Measurements from ENCODE around the gene CHD9NB. TPM values are rescaled to one million over a fixed set of nuclear protein-coding genes. Genes with fewer than 3 reads are reported as not detected.
"Not testable (repeated sequence)": the region's sequence is repeated elsewhere in the genome, so short reads cannot be mapped to it uniquely, and the experiment has no call there.

Gene CHD9NB
- total RNA-seq, 2 experiments from 2014 or later = 0.17 to 0.19 TPM

GRCh38 chr16:53061701-53062159, 9.0 kb upstream of the CHD9NB start:
- Mint-ChIP-seq H3K4me1 (ENCODE audit: low read depth) (peaks cover 11% of the 10 kb centered on the region), H3K27me3 (ENCODE audit: low read depth) (no peaks in the 10 kb centered on the region), H3K4me3 (no peak overlapping the region), H3K36me3 (ENCODE audit: low read depth) (no peaks in the 10 kb centered on the region), H3K9me3 (no peaks in the 10 kb centered on the region), H3K27ac (no peak overlapping the region)
- DNase-seq = peak; percentile 66
- intact Hi-C loops (cut with micrococcal nuclease) = no loop called here
- CTCF ChIA-PET = interaction anchor here (1.0 kb wide), 1 partner anchor 79 kb away, joined by 3 read pairs; no protein-coding TSS in a partner anchor

- Mint-ChIP-seq H3K27ac (no peak overlapping the region), H3K27me3 (ENCODE audit: low read depth) (no peaks in the 10 kb centered on the region), H3K4me3 (no peak overlapping the region), H3K4me1 (ENCODE audit: low read depth) (peaks cover 11% of the 10 kb centered on the region), H3K9me3 (no peaks in the 10 kb centered on the region), H3K36me3 (ENCODE audit: low read depth) (no peaks in the 10 kb centered on the region)
- CTCF ChIA-PET = interaction anchor here (1.0 kb wide), 1 partner anchor 80 kb away, joined by 3 read pairs; no protein-coding TSS in a partner anchor
- intact Hi-C loops (cut with micrococcal nuclease) = no loop called here
- no peak for DNase-seq
Measured at GRCh38 chr16:53061256-53061655, 8.6 kb upstream of the CHD9NB start.

GRCh38 chr16:53059672-53060071, 7.0 kb upstream of the CHD9NB start:
- CTCF ChIA-PET = no interaction called here
- no peak for DNase-seq
- no peaks in the 10 kb centered on the region for H3K9me3 Mint-ChIP-seq
- H3K27ac Mint-ChIP-seq = no peak overlapping the region
- H3K36me3 Mint-ChIP-seq (ENCODE audit: low read depth) = no peaks in the 10 kb centered on the region
- H3K27me3 Mint-ChIP-seq (ENCODE audit: low read depth) = no peaks in the 10 kb centered on the region
- peaks cover 15% of the 10 kb centered on the region for H3K4me1 Mint-ChIP-seq (ENCODE audit: low read depth)
- H3K4me3 Mint-ChIP-seq = no peak overlapping the region
- intact Hi-C loops (cut with micrococcal nuclease) = loop anchor here (10.0 kb wide), 1 partner anchor 375 kb away; the partner anchor contains the start of gene RBL2

GRCh38 chr16:53058882-53059281, 6.2 kb upstream of the CHD9NB start:
- Mint-ChIP-seq H3K36me3 (ENCODE audit: low read depth) (no peaks in the 10 kb centered on the region), H3K9me3 (no peaks in the 10 kb centered on the region), H3K27ac (no peak overlapping the region), H3K27me3 (ENCODE audit: low read depth) (no peaks in the 10 kb centered on the region), H3K4me1 (ENCODE audit: low read depth) (peaks cover 19% of the 10 kb centered on the region), H3K4me3 (no peak overlapping the region)
- no peak for DNase-seq
- intact Hi-C loops (cut with micrococcal nuclease) = loop anchor here (10.0 kb wide), 1 partner anchor 376 kb away; the partner anchor contains the start of gene RBL2
- CTCF ChIA-PET = interaction anchor here (1.5 to 4.3 kb wide), 2 partner anchors 100 to 224 kb away, joined by 5 to 30 read pairs; no protein-coding TSS in a partner anchor

DNA sequence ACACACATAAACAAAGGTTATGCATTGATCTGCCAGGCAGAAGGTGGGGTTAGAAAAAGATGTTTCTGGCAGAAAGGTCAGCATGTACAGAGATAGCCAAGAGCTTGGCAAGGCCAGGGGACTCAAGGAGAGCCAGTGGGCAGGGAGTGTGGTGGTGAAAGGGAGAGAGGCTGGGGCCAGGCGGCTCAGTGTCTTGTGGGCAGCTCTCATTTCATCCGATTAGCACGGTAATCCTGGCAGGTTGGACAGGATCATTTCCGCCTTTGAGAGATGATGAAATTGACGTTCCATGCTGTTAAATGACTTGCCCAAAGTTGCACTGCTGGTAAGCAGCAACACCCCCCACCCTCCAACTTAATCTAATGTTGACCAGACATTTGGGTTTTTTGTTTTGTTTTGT, 5.7 kb upstream of the CHD9NB start:
- intact Hi-C loops (cut with micrococcal nuclease) = loop anchor here (10.0 kb wide), 1 partner anchor 376 kb away; the partner anchor contains the start of gene RBL2
- Mint-ChIP-seq H3K36me3 (ENCODE audit: low read depth) (no peaks in the 10 kb centered on the region), H3K9me3 (no peaks in the 10 kb centered on the region), H3K27ac (no peak overlapping the region), H3K4me3 (no peak overlapping the region), H3K27me3 (ENCODE audit: low read depth) (no peaks in the 10 kb centered on the region), H3K4me1 (ENCODE audit: low read depth) (peaks cover 19% of the 10 kb centered on the region)
- CTCF ChIA-PET = interaction anchor here (1.5 to 4.3 kb wide), 2 partner anchors 100 to 225 kb away, joined by 5 to 30 read pairs; no protein-coding TSS in a partner anchor
- no peak for DNase-seq

GRCh38 chr16:53057658-53058057, 5.0 kb upstream of the CHD9NB start:
- no peak overlapping the region for H3K27ac Mint-ChIP-seq
- peaks cover 25% of the 10 kb centered on the region for H3K4me1 Mint-ChIP-seq (ENCODE audit: low read depth)

DNA sequence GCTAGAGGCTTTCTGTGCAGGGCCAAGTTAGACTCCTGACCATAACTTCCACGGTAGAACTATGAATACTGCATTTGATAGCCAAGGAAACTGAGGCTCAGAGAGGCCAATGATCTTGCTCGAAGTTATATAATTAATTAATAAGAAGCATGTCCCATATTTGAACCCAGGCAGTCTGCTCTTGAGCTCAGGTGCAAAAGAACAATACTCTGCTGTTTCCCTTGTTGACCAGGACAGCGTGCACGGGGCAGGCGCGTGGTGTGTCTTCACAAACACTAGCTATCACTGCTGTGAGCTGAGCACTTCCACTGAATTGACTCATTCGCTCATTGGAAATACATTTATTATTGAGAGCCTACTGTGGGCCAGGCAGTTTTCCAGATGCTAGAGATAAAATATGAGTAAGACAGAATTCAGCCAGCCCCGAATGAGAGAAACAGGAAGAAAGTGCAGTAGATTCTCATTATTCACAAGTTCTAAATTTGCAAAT, 3.7 kb upstream of the CHD9NB start:
- no peak for DNase-seq
- H3K27ac Mint-ChIP-seq = no peak overlapping the region
- no peaks in the 10 kb centered on the region for H3K9me3 Mint-ChIP-seq
- peaks cover 3% of the 10 kb centered on the region for H3K27me3 Mint-ChIP-seq (ENCODE audit: low read depth)
- CTCF ChIA-PET = interaction anchor here (0.6 to 4.3 kb wide), 5 partner anchors 43 to 261 kb away, joined by 4 to 30 read pairs (median 5); no protein-coding TSS in a partner anchor
- H3K36me3 Mint-ChIP-seq (ENCODE audit: low read depth) = no peaks in the 10 kb centered on the region
- H3K4me3 Mint-ChIP-seq = no peak overlapping the region
- intact Hi-C loops (cut with micrococcal nuclease) = loop anchor here (10.0 kb wide), 1 partner anchor 378 kb away; the partner anchor contains the start of gene RBL2
- peaks cover 22% of the 10 kb centered on the region for H3K4me1 Mint-ChIP-seq (ENCODE audit: low read depth)

More at GRCh38 chr16:53057658-53058057, 5.0 kb upstream of the CHD9NB start:
- peaks cover 3% of the 10 kb centered on the region for H3K27me3 Mint-ChIP-seq (ENCODE audit: low read depth)
- no peak for DNase-seq
- H3K36me3 Mint-ChIP-seq (ENCODE audit: low read depth) = no peaks in the 10 kb centered on the region
- H3K9me3 Mint-ChIP-seq = no peaks in the 10 kb centered on the region
- no peak overlapping the region for H3K4me3 Mint-ChIP-seq
- CTCF ChIA-PET = interaction anchor here (1.5 to 4.3 kb wide), 2 partner anchors 101 to 225 kb away, joined by 5 to 30 read pairs; no protein-coding TSS in a partner anchor
- intact Hi-C loops (cut with micrococcal nuclease) = loop anchor here (10.0 kb wide), 1 partner anchor 377 kb away; the partner anchor contains the start of gene RBL2

DNA sequence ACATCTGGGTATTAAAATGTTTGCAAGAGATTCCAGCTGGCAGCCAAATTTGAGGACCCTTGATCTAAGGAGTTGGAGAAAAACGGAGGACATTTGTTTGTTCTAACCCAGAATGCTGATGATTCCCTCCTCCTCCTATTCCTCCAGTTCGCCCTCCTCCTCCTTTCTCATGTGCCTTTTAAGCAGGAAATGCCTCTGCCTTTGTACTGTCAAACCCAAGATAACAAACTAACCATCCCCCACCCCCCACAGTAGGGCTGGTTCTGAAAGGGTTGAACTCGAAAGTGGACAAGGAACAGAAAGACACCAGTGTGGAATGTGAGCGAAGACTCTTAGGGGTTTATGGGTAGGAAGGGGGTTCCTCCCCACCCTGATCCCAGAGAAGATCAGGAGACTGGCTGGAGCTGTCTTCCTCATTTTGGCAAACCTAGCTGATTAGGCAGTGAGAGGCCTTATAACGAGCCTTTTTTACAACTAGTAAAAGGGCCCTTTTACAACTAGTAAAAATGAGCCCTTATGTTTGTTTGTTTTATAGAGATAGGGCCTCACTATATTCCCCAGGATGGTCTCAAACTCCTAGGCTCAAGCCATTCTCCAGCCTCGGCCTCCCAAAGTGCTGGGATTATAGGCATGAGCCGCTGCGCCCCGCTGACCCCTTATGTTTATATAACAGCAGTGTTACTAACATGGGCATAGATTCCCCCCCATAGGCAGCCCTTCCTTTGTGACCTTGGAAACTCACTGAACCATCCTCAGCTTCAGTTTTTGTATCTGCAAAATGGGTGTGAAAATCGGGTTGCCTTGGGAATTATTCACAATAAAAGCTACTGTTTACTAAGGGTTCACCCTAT, 3.1 kb upstream of the CHD9NB start:
- H3K27ac Mint-ChIP-seq = no peak overlapping the region
- H3K36me3 Mint-ChIP-seq (ENCODE audit: low read depth) = no peaks in the 10 kb centered on the region
- peaks cover 3% of the 10 kb centered on the region for H3K27me3 Mint-ChIP-seq (ENCODE audit: low read depth)
- intact Hi-C loops (cut with micrococcal nuclease) = loop anchor here (1.0 to 10.0 kb wide), 7 partner anchors 44 to 455 kb away; partner anchors contain the start of genes AKTIP and RBL2
- H3K4me3 Mint-ChIP-seq = peak overlapping the region; percentile 80
- CTCF ChIA-PET = interaction anchor here (0.6 to 4.3 kb wide), 20 partner anchors 7 to 350 kb away, joined by 3 to 30 read pairs (median 4); no protein-coding TSS in a partner anchor
- no peaks in the 10 kb centered on the region for H3K9me3 Mint-ChIP-seq
- H3K4me1 Mint-ChIP-seq (ENCODE audit: low read depth) = peaks cover 18% of the 10 kb centered on the region
- DNase-seq = peak; percentile 12

GRCh38 chr16:53054670-53055485, 2.2 kb upstream of the CHD9NB start, which contains the start of gene CHD9:
TSS of gene CHD9 (plus strand) at chr16:53054991. CDS start at chr16:53156090, 101,099 bp downstream.
- no peaks in the 10 kb centered on the region for H3K9me3 Mint-ChIP-seq
- DNase-seq = peak; percentile 72
- intact Hi-C loops (cut with micrococcal nuclease) = loop anchor here (1.0 to 10.0 kb wide), 10 partner anchors 44 to 455 kb away; partner anchors contain the start of genes AKTIP and RBL2

DNA sequence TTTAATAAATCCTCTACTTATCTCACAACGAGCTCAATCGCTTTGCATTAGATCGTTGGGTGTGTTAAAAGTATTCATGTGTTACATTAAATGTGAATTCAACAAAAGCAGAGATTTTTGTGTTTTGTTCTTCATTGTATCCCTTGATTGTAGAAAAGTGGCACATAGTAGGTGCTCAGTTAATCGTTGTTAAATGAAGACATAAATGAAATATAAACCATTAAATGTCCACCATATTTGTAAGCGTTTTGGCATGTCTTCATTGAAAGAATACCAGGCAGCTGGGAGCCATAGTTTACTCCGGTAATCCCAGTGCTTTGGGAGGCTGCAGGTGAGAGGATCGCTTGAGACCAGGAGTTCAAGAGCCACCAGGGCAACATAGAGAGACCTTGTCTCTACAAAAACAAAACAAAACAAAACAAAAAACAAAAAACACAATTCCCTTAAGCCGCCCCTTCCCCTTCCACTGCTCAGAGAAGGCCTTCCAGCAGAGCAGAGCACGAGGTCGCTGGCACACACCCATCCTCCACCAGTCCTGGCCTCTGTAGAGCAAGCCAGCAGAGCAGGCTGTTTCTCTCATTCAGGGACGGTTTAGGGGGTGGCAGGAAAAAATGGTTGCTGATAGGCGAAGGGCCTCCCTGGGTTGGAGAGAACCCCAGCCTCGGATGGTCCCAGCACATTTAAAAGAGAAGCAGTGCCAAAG, 1.4 kb upstream of the CHD9NB start:
- Mint-ChIP-seq H3K9me3 (no peaks in the 10 kb centered on the region), H3K27me3 (ENCODE audit: low read depth) (peaks cover 3% of the 10 kb centered on the region), H3K4me1 (ENCODE audit: low read depth) (peaks cover 18% of the 10 kb centered on the region), H3K36me3 (ENCODE audit: low read depth) (no peaks in the 10 kb centered on the region), H3K27ac (no peak overlapping the region), H3K4me3 (peak overlapping the region; percentile 80)
- intact Hi-C loops (cut with micrococcal nuclease) = loop anchor here (1.0 to 10.0 kb wide), 5 partner anchors 106 to 381 kb away; partner anchors contain the start of gene RBL2
- CTCF ChIA-PET = interaction anchor here (0.8 to 2.1 kb wide), 12 partner anchors 45 to 351 kb away, joined by 3 to 13 read pairs (median 4); no protein-coding TSS in a partner anchor
- peak; percentile 24 for DNase-seq

More at GRCh38 chr16:53054670-53055485, 2.2 kb upstream of the CHD9NB start, which contains the start of gene CHD9:
- peaks cover 18% of the 10 kb centered on the region for H3K4me1 Mint-ChIP-seq (ENCODE audit: low read depth)
- H3K27ac Mint-ChIP-seq = no peak within 1 kb of the TSS
- H3K27me3 Mint-ChIP-seq (ENCODE audit: low read depth) = peaks cover 3% of the 10 kb centered on the region
- H3K4me3 Mint-ChIP-seq = peak within 1 kb of the TSS; percentile 80
- no peaks in the 10 kb centered on the region for H3K36me3 Mint-ChIP-seq (ENCODE audit: low read depth)
- CTCF ChIA-PET = interaction anchor here (0.6 to 4.3 kb wide), 22 partner anchors 8 to 350 kb away, joined by 3 to 30 read pairs (median 4); no protein-coding TSS in a partner anchor

DNA sequence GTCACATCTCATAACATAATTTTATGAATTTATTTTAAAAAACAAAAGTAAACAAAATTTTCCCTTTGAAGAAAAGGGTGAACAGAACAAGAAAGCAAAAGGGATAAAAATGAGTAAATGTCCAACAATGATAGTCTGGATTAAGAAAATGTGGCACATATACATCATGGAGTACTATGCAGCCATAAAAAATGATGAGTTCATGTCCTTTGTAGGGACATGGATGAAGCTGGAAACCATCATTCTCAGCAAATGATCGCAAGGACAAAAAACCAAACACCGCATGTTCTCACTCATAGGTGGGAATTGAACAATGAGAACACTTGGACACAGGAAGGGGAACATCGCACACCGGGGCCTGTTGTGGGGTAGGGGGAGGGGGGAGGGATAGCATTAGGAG, 1.4 kb downstream of the CHD9NB start:
- DNase-seq; H3K36me3 Mint-ChIP-seq (ENCODE audit: low read depth); H3K4me3 Mint-ChIP-seq; H3K27me3 Mint-ChIP-seq (ENCODE audit: low read depth); H3K9me3 Mint-ChIP-seq; H3K27ac Mint-ChIP-seq; CTCF ChIA-PET: not testable (repeated sequence)
- H3K4me1 Mint-ChIP-seq (ENCODE audit: low read depth) = peaks cover 18% of the 10 kb centered on the region
- intact Hi-C loops (cut with micrococcal nuclease) = loop anchor here (5.0 to 10.0 kb wide), 2 partner anchors 321 to 384 kb away; partner anchors contain the start of gene RBL2

All from activated naive CD4-positive, alpha-beta T cell treated with anti-CD3 and anti-CD28 coated beads for 36 hours (primary cell).